ENCODE results near the gene SAMD5.

SAMD5 gene

DNA sequence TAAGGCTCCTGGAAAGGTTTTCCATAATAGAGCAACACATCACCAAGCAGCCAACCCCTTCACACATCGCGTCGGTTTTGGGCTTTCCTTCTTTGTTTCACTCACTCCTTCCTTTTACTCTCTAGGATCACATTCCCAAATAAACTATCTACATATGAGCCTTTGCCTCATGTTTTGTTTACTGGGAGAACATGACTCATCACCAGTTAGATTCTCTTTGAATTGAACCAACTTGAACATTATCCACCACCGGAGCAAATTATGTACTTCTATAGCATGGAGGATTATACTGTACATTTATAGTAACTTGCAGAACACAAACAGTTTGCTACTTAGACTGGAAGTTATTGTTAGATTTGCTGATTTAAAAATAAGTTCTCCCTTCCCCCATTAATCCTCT, 41.0 kb downstream of the SAMD5 start:
- H3K4me3 ChIP-seq (ENCODE audit: insufficient read depth, low read length, poor library complexity, severe bottlenecking), result no peak overlapping the region
- H3F3A ChIP-seq (ENCODE audit: insufficient read depth), result no peaks in the 10 kb centered on the region
- no peaks in the 10 kb centered on the region for H4K20me1 ChIP-seq (ENCODE audit: low read depth, low read length)
- no peak overlapping the region for H3K27ac ChIP-seq (ENCODE audit: low read depth, low read length)
- no peak overlapping the region for H3K4me2 ChIP-seq (ENCODE audit: low read depth, low read length, poor library complexity, severe bottlenecking)
- H2AFZ ChIP-seq (ENCODE audit: low read depth, low read length, severe bottlenecking), result no peak overlapping the region
- TF ChIP-seq CTCF (IDR thresholded peaks at IDR 0.05; ENCODE audit: insufficient read depth, low read length, poor library complexity, severe bottlenecking), result no peak
- no peak for TF ChIP-seq EZH2phosphoT487 (conservative IDR thresholded peaks at IDR 0.05; ENCODE audit: low read length)
- no peaks in the 10 kb centered on the region for H3K27me3 ChIP-seq (ENCODE audit: low read length)
- H3K9me3 ChIP-seq (ENCODE audit: insufficient read depth, low read length), result no peaks in the 10 kb centered on the region
- H3K79me2 ChIP-seq (ENCODE audit: insufficient read depth, low read length), result no peaks in the 10 kb centered on the region
- H3K9ac ChIP-seq (ENCODE audit: low read length), result no peak overlapping the region
- H3K36me3 ChIP-seq (ENCODE audit: low read length), result no peaks in the 10 kb centered on the region
- H3K9me2 ChIP-seq (replicated peaks; ENCODE audit: insufficient read depth, low read length), result no peaks in the 10 kb centered on the region

GRCh38 chr6:147551976-147552375, 43.5 kb downstream of the SAMD5 start:
- H3K9ac ChIP-seq (ENCODE audit: low read length), result no peak overlapping the region
- no peak overlapping the region for H3K4me2 ChIP-seq (ENCODE audit: low read depth, low read length, poor library complexity, severe bottlenecking)
- no peaks in the 10 kb centered on the region for H3K9me2 ChIP-seq (replicated peaks; ENCODE audit: insufficient read depth, low read length)
- H3K4me3 ChIP-seq (ENCODE audit: insufficient read depth, low read length, poor library complexity, severe bottlenecking), result no peak overlapping the region
- no peaks in the 10 kb centered on the region for H3K36me3 ChIP-seq (ENCODE audit: low read length)
- no peaks in the 10 kb centered on the region for H3K9me3 ChIP-seq (ENCODE audit: insufficient read depth, low read length)
- H3K27ac ChIP-seq (ENCODE audit: low read depth, low read length), result no peak overlapping the region
- H3F3A ChIP-seq (ENCODE audit: insufficient read depth), result no peaks in the 10 kb centered on the region
- no peaks in the 10 kb centered on the region for H3K79me2 ChIP-seq (ENCODE audit: insufficient read depth, low read length)
- no peak for TF ChIP-seq EZH2phosphoT487 (conservative IDR thresholded peaks at IDR 0.05; ENCODE audit: low read length)
- no peak for TF ChIP-seq CTCF (IDR thresholded peaks at IDR 0.05; ENCODE audit: insufficient read depth, low read length, poor library complexity, severe bottlenecking)
- H4K20me1 ChIP-seq (ENCODE audit: low read depth, low read length), result no peaks in the 10 kb centered on the region
- no peaks in the 10 kb centered on the region for H3K27me3 ChIP-seq (ENCODE audit: low read length)
- H2AFZ ChIP-seq (ENCODE audit: low read depth, low read length, severe bottlenecking), result no peak overlapping the region

GRCh38 chr6:147553099-147553498, 44.6 kb downstream of the SAMD5 start:
- Histone ChIP-seq H2AFZ (ENCODE audit: low read depth, low read length, severe bottlenecking) (no peak overlapping the region), H4K20me1 (ENCODE audit: low read depth, low read length) (no peaks in the 10 kb centered on the region), H3K79me2 (ENCODE audit: insufficient read depth, low read length) (no peaks in the 10 kb centered on the region), H3K36me3 (ENCODE audit: low read length) (no peaks in the 10 kb centered on the region), H3K4me2 (ENCODE audit: low read depth, low read length, poor library complexity, severe bottlenecking) (no peak overlapping the region), H3K9me3 (ENCODE audit: insufficient read depth, low read length) (no peaks in the 10 kb centered on the region), H3K9me2 (replicated peaks; ENCODE audit: insufficient read depth, low read length) (no peaks in the 10 kb centered on the region), H3K4me3 (ENCODE audit: insufficient read depth, low read length, poor library complexity, severe bottlenecking) (no peak overlapping the region), H3K9ac (ENCODE audit: low read length) (no peak overlapping the region), H3F3A (ENCODE audit: insufficient read depth) (no peaks in the 10 kb centered on the region), H3K27ac (ENCODE audit: low read depth, low read length) (no peak overlapping the region), H3K27me3 (ENCODE audit: low read length) (no peaks in the 10 kb centered on the region)
- TF ChIP-seq EZH2phosphoT487 (conservative IDR thresholded peaks at IDR 0.05; ENCODE audit: low read length) (no peak), CTCF (IDR thresholded peaks at IDR 0.05; ENCODE audit: insufficient read depth, low read length, poor library complexity, severe bottlenecking) (no peak)

- no peak overlapping the region for H2AFZ ChIP-seq (ENCODE audit: low read depth, low read length, severe bottlenecking)
- no peaks in the 10 kb centered on the region for H4K20me1 ChIP-seq (ENCODE audit: low read depth, low read length)
Measured at GRCh38 chr6:147554281-147554680, 45.8 kb downstream of the SAMD5 start.

More at GRCh38 chr6:147554281-147554680, 45.8 kb downstream of the SAMD5 start:
- no peaks in the 10 kb centered on the region for H3K79me2 ChIP-seq (ENCODE audit: insufficient read depth, low read length)
- H3K4me2 ChIP-seq (ENCODE audit: low read depth, low read length, poor library complexity, severe bottlenecking), result no peak overlapping the region
- H3K27me3 ChIP-seq (ENCODE audit: low read length), result no peaks in the 10 kb centered on the region
- no peaks in the 10 kb centered on the region for H3K36me3 ChIP-seq (ENCODE audit: low read length)
- no peaks in the 10 kb centered on the region for H3F3A ChIP-seq (ENCODE audit: insufficient read depth)
- H3K9ac ChIP-seq (ENCODE audit: low read length), result no peak overlapping the region
- no peak overlapping the region for H3K4me3 ChIP-seq (ENCODE audit: insufficient read depth, low read length, poor library complexity, severe bottlenecking)
- H3K9me3 ChIP-seq (ENCODE audit: insufficient read depth, low read length), result no peaks in the 10 kb centered on the region
- no peak overlapping the region for H3K27ac ChIP-seq (ENCODE audit: low read depth, low read length)
- no peaks in the 10 kb centered on the region for H3K9me2 ChIP-seq (replicated peaks; ENCODE audit: insufficient read depth, low read length)
- TF ChIP-seq EZH2phosphoT487 (conservative IDR thresholded peaks at IDR 0.05; ENCODE audit: low read length) (no peak), CTCF (IDR thresholded peaks at IDR 0.05; ENCODE audit: insufficient read depth, low read length, poor library complexity, severe bottlenecking) (no peak)
